HL-60 (cell line): ENCODE data around the gene TXN.

Source experiments
- CTCF ChIP-seq: IDR thresholded peaks from one replicate; pipeline ENCODE4 v1.5.1; 2011; ENCODE audit warnings: low read length, control low read depth, inconsistent platforms; ENCODE audit not compliant: insufficient read depth
- GABPA ChIP-seq: IDR thresholded peaks from 2 replicates; pipeline ENCODE4 v1.6.1; 2012; ENCODE audit warnings: low read depth
- POLR2AphosphoS5 ChIP-seq: IDR thresholded peaks from 2 replicates; pipeline ENCODE4 v1.6.1; 2012; ENCODE audit warnings: low read depth

GRCh38 chr9:110220809-110221208 is 35.5 kb downstream of the TXN start:
- no peak for TF ChIP-seq CTCF
- no peak for TF ChIP-seq POLR2AphosphoS5
- TF ChIP-seq GABPA = no peak
